ENCODE data around the gene TCP11. TPM values are rescaled to one million over a fixed set of nuclear protein-coding genes. Genes with fewer than 3 reads are reported as not detected.

The TCP11 gene
- total and polyA plus RNA-seq, 2 donors (not counting 1 experiment from before 2014, with no cell fraction given) = not detected

GRCh38 chr6:35087361-35088280, 53.5 kb downstream of the TCP11 start:
- H3K4me1 ChIP-seq (ENCODE audit: control insufficient read depth in 2 of 2, insufficient read depth in 2 of 2, low read length in 2 of 2) = no peaks in the 10 kb centered on the region
- H3K79me2 ChIP-seq (ENCODE audit: control insufficient read depth, insufficient read depth, low read length) = no peaks in the 10 kb centered on the region
- Mint-ChIP-seq H3K27ac (no peak overlapping the region), H3K4me1 (no peaks in the 10 kb centered on the region), H3K4me3 (no peak overlapping the region), H3K9me3 (ENCODE audit: insufficient read depth) (no peaks in the 10 kb centered on the region), H3K27me3 (no peaks in the 10 kb centered on the region)
- no peaks in the 10 kb centered on the region for H4K20me1 ChIP-seq (ENCODE audit: control insufficient read depth, insufficient read depth, low read length, poor library complexity, severe bottlenecking)
- 93% methylated on average over 17 of the region's 22 CpGs for WGBS (ENCODE audit: insufficient coverage)
- no peaks in the 10 kb centered on the region for H3K27me3 ChIP-seq (replicated peaks in 1 of 4; ENCODE audit: control extremely low read depth in 1 of 4, control insufficient read depth in 3 of 4, insufficient read depth in 4 of 4, low read length in 3 of 4)
- no peaks in the 10 kb centered on the region for H3K9me3 ChIP-seq (ENCODE audit: control extremely low read depth in 1 of 3, control insufficient read depth in 2 of 3, insufficient read depth in 1 of 3, low read length in 2 of 3)
- ATAC-seq (ENCODE audit: low read depth) = no peak
- H3K4me2 ChIP-seq (replicated peaks; ENCODE audit: low read depth, low read length, poor library complexity, severe bottlenecking) = no peak overlapping the region
- ChIA-PET POLR2A (no interaction called here), CTCF (no interaction called here)
- H2AFZ ChIP-seq (ENCODE audit: insufficient read depth, low read depth, low read length, poor library complexity, severe bottlenecking) = no peak overlapping the region
- H3K4me3 ChIP-seq (ENCODE audit: control extremely low read depth in 1 of 5, extremely low read depth in 1 of 5, insufficient read depth in 1 of 5, low read depth in 2 of 5, low read length in 4 of 5) = no peak overlapping the region
- H3K9ac ChIP-seq (ENCODE audit: low read length) = no peak overlapping the region
- no peak overlapping the region for H3K27ac ChIP-seq (ENCODE audit: low read length in 2 of 2)
- no peak for DNase-seq
- peaks cover 0 to 17% of the 10 kb centered on the region in 2 experiments for H3K36me3 ChIP-seq (replicated peaks in 1 of 2; ENCODE audit: control extremely low read depth in 1 of 2, control insufficient read depth in 1 of 2, extremely low read depth in 1 of 2, insufficient read depth in 2 of 2, low read length in 1 of 2)
- TF ChIP-seq CTCF (IDR thresholded peaks at IDR 0.05) (no peak), EZH2 (IDR thresholded peaks at IDR 0.05; ENCODE audit: borderline replicate concordance, insufficient read depth, low read depth, low read length, poor library complexity, severe bottlenecking) (no peak)
- intact Hi-C loops (cut with micrococcal nuclease) = no loop called here

DNA sequence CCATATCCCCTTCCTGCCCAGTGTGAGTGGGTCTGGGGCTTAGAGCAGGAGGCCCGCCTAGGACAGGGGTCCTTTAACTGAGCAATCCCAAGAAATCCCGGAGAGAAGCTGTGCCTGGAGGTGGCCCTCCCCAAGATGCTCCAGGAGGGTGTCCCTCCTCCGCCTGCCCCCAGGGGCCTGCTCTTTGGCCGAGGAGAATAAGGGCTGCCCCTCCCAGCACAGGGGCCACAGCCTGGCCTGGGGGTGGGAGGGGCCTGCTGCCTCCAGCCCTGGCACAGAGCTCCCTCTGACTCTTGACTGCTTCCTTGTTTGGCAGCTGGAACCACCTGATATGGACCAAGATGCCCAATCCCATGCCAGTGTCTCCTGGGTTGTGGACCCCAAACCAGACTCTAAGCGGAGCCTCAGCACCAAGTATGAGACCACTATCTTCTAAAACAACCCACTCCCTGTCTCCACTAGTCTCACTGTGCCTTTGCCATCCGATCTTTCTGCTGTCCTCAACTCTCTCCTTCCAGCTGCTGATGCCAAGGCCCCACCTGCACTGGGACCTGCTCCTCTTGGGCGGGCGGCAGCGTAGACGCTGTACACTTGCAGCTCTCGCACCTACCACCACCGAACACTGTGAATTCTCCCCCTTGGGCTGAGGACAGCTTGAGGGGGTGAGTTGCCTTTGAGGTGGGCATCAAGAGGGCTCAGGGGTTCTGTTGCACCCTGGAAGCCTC, 54.3 kb downstream of the TCP11 start:
- DNase-seq (no peak), ATAC-seq (ENCODE audit: low read depth) (no peak)
- no peaks in the 10 kb centered on the region for H3K9me3 Mint-ChIP-seq (ENCODE audit: insufficient read depth)
- H3K4me3 ChIP-seq (ENCODE audit: control extremely low read depth in 1 of 5, extremely low read depth in 1 of 5, insufficient read depth in 1 of 5, low read depth in 2 of 5, low read length in 4 of 5) = no peak overlapping the region
- ChIA-PET POLR2A (no interaction called here), CTCF (no interaction called here)
- no peaks in the 10 kb centered on the region for H3K4me1 ChIP-seq (ENCODE audit: control insufficient read depth in 2 of 2, insufficient read depth in 2 of 2, low read length in 2 of 2)
- H3K79me2 ChIP-seq (ENCODE audit: control insufficient read depth, insufficient read depth, low read length) = no peaks in the 10 kb centered on the region
- H3K36me3 ChIP-seq (replicated peaks in 1 of 2; ENCODE audit: control extremely low read depth in 1 of 2, control insufficient read depth in 1 of 2, extremely low read depth in 1 of 2, insufficient read depth in 2 of 2, low read length in 1 of 2) = peaks cover 0 to 25% of the 10 kb centered on the region in 2 experiments
- H3K9me3 ChIP-seq (ENCODE audit: control extremely low read depth in 1 of 3, control insufficient read depth in 2 of 3, insufficient read depth in 1 of 3, low read length in 2 of 3) = no peaks in the 10 kb centered on the region
- no peak overlapping the region for H3K9ac ChIP-seq (ENCODE audit: low read length)
- H3K4me3 Mint-ChIP-seq = no peak overlapping the region
- intact Hi-C loops (cut with micrococcal nuclease) = no loop called here
- H3K27me3 ChIP-seq (replicated peaks in 1 of 4; ENCODE audit: control extremely low read depth in 1 of 4, control insufficient read depth in 3 of 4, insufficient read depth in 4 of 4, low read length in 3 of 4) = no peaks in the 10 kb centered on the region
- TF ChIP-seq EZH2 (IDR thresholded peaks at IDR 0.05; ENCODE audit: borderline replicate concordance, insufficient read depth, low read depth, low read length, poor library complexity, severe bottlenecking) (no peak), CTCF (IDR thresholded peaks at IDR 0.05) (no peak)
- H3K4me2 ChIP-seq (replicated peaks; ENCODE audit: low read depth, low read length, poor library complexity, severe bottlenecking) = no peak overlapping the region
- no peaks in the 10 kb centered on the region for H3K27me3 Mint-ChIP-seq
- H4K20me1 ChIP-seq (ENCODE audit: control insufficient read depth, insufficient read depth, low read length, poor library complexity, severe bottlenecking) = no peaks in the 10 kb centered on the region
- no peak overlapping the region for H2AFZ ChIP-seq (ENCODE audit: insufficient read depth, low read depth, low read length, poor library complexity, severe bottlenecking)
- no peak overlapping the region for H3K27ac Mint-ChIP-seq
- no peak overlapping the region for H3K27ac ChIP-seq (ENCODE audit: low read length in 2 of 2)
- WGBS (ENCODE audit: insufficient coverage) = 100% methylated on average over 6 of the region's 12 CpGs
- no peaks in the 10 kb centered on the region for H3K4me1 Mint-ChIP-seq

All from B cell (primary cell).